Testis (tissue), 3 donors: ENCODE data around the gene ZNF718. TPM values are rescaled to one million over a fixed set of nuclear protein-coding genes. Genes with fewer than 3 reads are reported as not detected.

ENCODE experiments used
- DNase-seq: peaks from one replicate; pipeline ENCODE4 v3.0.0-alpha.2; 2019
- H3K27ac ChIP-seq, 2 donors: fragments of 200-600 bp; sonication (generic); one replicate each; pipeline ENCODE4 v1.5.1; 2019
- H3K27me3 ChIP-seq: fragments of 200-600 bp; sonication (generic); one replicate; pipeline ENCODE4 v1.5.1; 2019
- H3K36me3 ChIP-seq: fragments of 200-600 bp; sonication (generic); one replicate; pipeline ENCODE4 v1.5.1; 2017; ENCODE audit warnings: low read depth; ENCODE audit errors: missing control alignments
- H3K4me1 ChIP-seq: fragments of 200-600 bp; sonication (generic); one replicate; pipeline ENCODE4 v1.5.1; 2019
- H3K4me3 ChIP-seq, 2 donors: fragments of 200-600 bp; sonication (generic); one replicate each; pipeline ENCODE4 v1.5.1; 2017 to 2019
- H3K9me3 ChIP-seq: fragments of 200-600 bp; sonication (generic); one replicate; pipeline ENCODE4 v1.5.1; 2017
- CTCF ChIP-seq, 3 experiments: fragments of 450-650 bp in 2 of 3; fragments of 200-600 bp in 1 of 3; sonication (generic) in 1 of 3; IDR thresholded peaks; one replicate each; pipeline ENCODE4 v1.5.1; 2016 to 2019; ENCODE audit warnings: antibody characterized with exemption in 3 of 3, mild to moderate bottlenecking in 2 of 3, moderate library complexity in 1 of 3
- POLR2A ChIP-seq: fragments of 450-650 bp; IDR thresholded peaks from one replicate; pipeline ENCODE4 v1.6.1; 2017; ENCODE audit warnings: antibody characterized with exemption, mild to moderate bottlenecking, moderate library complexity
- WGBS, 2 donors: methylation state at CpG; one replicate each; pipeline ENCODE4 v1.1.5; 2018; 5-methylcytosine and 5-hydroxymethylcytosine counted together
- intact Hi-C: fragments of 100-400 bp; cut with DNase I; formaldehyde crosslinking; loops from one replicate; pipeline ENCODE4 v1.15.1; 2023; ENCODE audit warnings: low total_unique reads
- polyA plus RNA-seq: library from polyadenylated mRNA; stranded (reverse); fragments of 350-450 nt; fragmentation: Illumina TruSeq; extraction: RNeasy Lipid Tissue Mini Kit (QIAGEN cat#74804); gene quantifications from one replicate; pipeline ENCODE4 v1.2.3, GENCODE V29; 2014; ENCODE audit warnings: low read depth, low replicate concordance; ENCODE audit not compliant: insufficient read depth
- total RNA-seq, 2 donors: library from RNA; depleted of rRNA; stranded (reverse); fragments of >200 nt; gene quantifications; one replicate each; pipeline ENCODE4 v1.2.3, GENCODE V29; 2016

Gene ZNF718
- total and polyA plus RNA-seq, 3 donors from 2014 or later = 6.8 to 28.9 (median 17.8) TPM

- H3K4me3 ChIP-seq = peak overlapping the region; percentile 78 to 79
- peaks cover 22% of the 10 kb centered on the region for H3K4me1 ChIP-seq
- TF ChIP-seq POLR2A (no peak), CTCF (IDR thresholded peaks at IDR 0.05) (no peak)
- H3K9me3 ChIP-seq = no peaks in the 10 kb centered on the region
- peak; percentile 55 for DNase-seq
- intact Hi-C loops = no loop called here
- H3K27me3 ChIP-seq = no peaks in the 10 kb centered on the region
- no peaks in the 10 kb centered on the region for H3K36me3 ChIP-seq
- WGBS, 2 donors = 29 to 53% methylated on average over 5 of the region's 5 CpGs
- peak overlapping the region in 1 of 2 donors; percentile 77 for H3K27ac ChIP-seq
Measured at GRCh38 chr4:125833-126232, 1.5 kb downstream of the ZNF718 start.

GRCh38 chr4:132483-132882 is 8.2 kb downstream of the ZNF718 start:
- TF ChIP-seq CTCF (IDR thresholded peaks at IDR 0.05) = no peak
- TF ChIP-seq POLR2A = no peak
- Histone ChIP-seq H3K4me3 (no peak overlapping the region), H3K36me3 (no peaks in the 10 kb centered on the region), H3K27ac (no peak overlapping the region), H3K27me3 (no peaks in the 10 kb centered on the region), H3K4me1 (no peaks in the 10 kb centered on the region), H3K9me3 (no peaks in the 10 kb centered on the region)
- DNase-seq = no peak
- intact Hi-C loops = no loop called here
- 100% methylated on average over 1 of the region's 1 CpG for WGBS, 2 donors

GRCh38 chr4:138935-139334 is 14.6 kb downstream of the ZNF718 start:
- no peak overlapping the region for H3K27ac ChIP-seq
- H3K36me3 ChIP-seq = no peaks in the 10 kb centered on the region
- no peak for DNase-seq
- WGBS, 2 donors = 93 to 94% methylated on average over 3 of the region's 3 CpGs
- no peak for TF ChIP-seq CTCF (IDR thresholded peaks at IDR 0.05)
- no peak for TF ChIP-seq POLR2A
- H3K4me3 ChIP-seq = no peak overlapping the region
- H3K9me3 ChIP-seq = no peaks in the 10 kb centered on the region
- intact Hi-C loops = no loop called here
- H3K4me1 ChIP-seq = no peaks in the 10 kb centered on the region
- no peaks in the 10 kb centered on the region for H3K27me3 ChIP-seq

GRCh38 chr4:139691-140090 is 15.4 kb downstream of the ZNF718 start:
- intact Hi-C loops = no loop called here
- H3K27ac ChIP-seq = no peak overlapping the region
- H3K36me3 ChIP-seq = no peaks in the 10 kb centered on the region
- H3K4me1 ChIP-seq = no peaks in the 10 kb centered on the region
- H3K4me3 ChIP-seq = no peak overlapping the region
- H3K27me3 ChIP-seq = no peaks in the 10 kb centered on the region
- WGBS, 2 donors = 93 to 98% methylated on average over 8 of the region's 8 CpGs
- DNase-seq = no peak
- no peaks in the 10 kb centered on the region for H3K9me3 ChIP-seq
- TF ChIP-seq POLR2A = no peak

- Histone ChIP-seq H3K9me3 (peaks cover 3% of the 10 kb centered on the region), H3K4me3 (no peak overlapping the region), H3K4me1 (no peaks in the 10 kb centered on the region), H3K27me3 (no peaks in the 10 kb centered on the region), H3K27ac (no peak overlapping the region), H3K36me3 (no peaks in the 10 kb centered on the region)
- intact Hi-C loops = no loop called here
- no peak for TF ChIP-seq CTCF (IDR thresholded peaks at IDR 0.05)
- no peak for TF ChIP-seq POLR2A
- no peak for DNase-seq
- 87 to 89% methylated on average over 1 of the region's 1 CpG for WGBS, 2 donors
Measured at GRCh38 chr4:146621-147020, 22.3 kb downstream of the ZNF718 start.
